H1 (cell line): Measurements from ENCODE around the gene NAGS. TPM values are rescaled to one million over a fixed set of nuclear protein-coding genes. Genes with fewer than 3 reads are reported as not detected.

Experiments used
- BCL11A ChIP-seq, 2 experiments: IDR thresholded peaks; one replicate each; pipeline ENCODE4 v1.6.1; 2011; ENCODE audit warnings: low read depth in 2 of 2, low read length in 2 of 2, mild to moderate bottlenecking in 2 of 2
- CBX5 ChIP-seq: fragments of 300-800, 300-1000 bp; sonication (generic); IDR thresholded peaks from 2 replicates; pipeline ENCODE4 v1.7.1; 2016; ENCODE audit warnings: antibody characterized with exemption, low read length, low read depth
- CHD7 ChIP-seq: fragments of 300-600 bp; sonication (generic); IDR thresholded peaks from 2 replicates; pipeline ENCODE4 v1.7.1; 2012; ENCODE audit warnings: low read length, moderate library complexity, mild to moderate bottlenecking, inconsistent platforms; ENCODE audit not compliant: insufficient replicate concordance
- HDAC2 ChIP-seq, 2 experiments: fragments of 300-600 bp in 1 of 2; sonication (generic) in 1 of 2; IDR thresholded peaks; 2 replicates each; pipeline ENCODE4 v1.6.1; 2011 to 2012; ENCODE audit warnings: low read depth in 2 of 2, low read length in 2 of 2, mild to moderate bottlenecking in 2 of 2, moderate library complexity in 2 of 2, borderline replicate concordance in 1 of 2, inconsistent platforms in 1 of 2
- POLR2AphosphoS5 ChIP-seq: IDR thresholded peaks from 2 replicates; pipeline ENCODE4 v1.6.1; 2011; ENCODE audit warnings: low read depth, low read length
- SIRT6 ChIP-seq: IDR thresholded peaks from one replicate; pipeline ENCODE4 v1.7.1; 2012; ENCODE audit warnings: low read length, inconsistent platforms
- polyA plus RNA-seq, 7 experiments: library from polyadenylated mRNA; depleted of rRNA in 3 of 7; stranded (reverse) in 5 of 7; unstranded in 2 of 7; fragments of >200 nt in 5 of 7; fragments of 200-250 nt in 2 of 7; gene quantifications; 1 replicate in 5 of 7; 2 replicates in 1 of 7; 4 replicates in 1 of 7; pipeline versions ENCODE4 v1.2.1 to v1.2.3, GENCODE V29; 2011 to 2013; ENCODE audit warnings: missing spikeins in 2 of 7, mixed read lengths in 2 of 7
- total RNA-seq: library from RNA; stranded (reverse); fragmentation: NEBNext Ultra II Directional; extraction: Animal tissue kit (Norgen Biotek cat#: 25700); gene quantifications from 2 replicates; pipeline ENCODE4 v1.2.1, GENCODE V29; 2021

NAGS gene
- total and polyA plus RNA-seq, 2 of the 8 experiments (the other 6 are each of a cell fraction or from before 2014, with no cell fraction given), result 4.0 to 5.1 TPM

- TF ChIP-seq CHD7, result no peak
- TF ChIP-seq POLR2AphosphoS5, result no peak
- no peak for TF ChIP-seq HDAC2 (IDR thresholded peaks at IDR 0.05; ENCODE audit: borderline replicate concordance in 1 of 2, low read depth in 2 of 2, low read length in 2 of 2)
- TF ChIP-seq BCL11A (IDR thresholded peaks at IDR 0.05; ENCODE audit: low read depth in 2 of 2, low read length in 2 of 2), result no peak
- no peak for TF ChIP-seq CBX5
- no peak for TF ChIP-seq SIRT6
Observed at GRCh38 chr17:43958748-43959352, 45.6 kb upstream of the NAGS start (continued).
